ENCODE results near the gene MID2.
A peak's percentile ranks its signal among the peaks of the same experiment; 100 is the strongest.
"Not testable (repeated sequence)": the region's sequence is repeated elsewhere in the genome, so short reads cannot be mapped to it uniquely, and the experiment has no call there.

Gene MID2

DNA sequence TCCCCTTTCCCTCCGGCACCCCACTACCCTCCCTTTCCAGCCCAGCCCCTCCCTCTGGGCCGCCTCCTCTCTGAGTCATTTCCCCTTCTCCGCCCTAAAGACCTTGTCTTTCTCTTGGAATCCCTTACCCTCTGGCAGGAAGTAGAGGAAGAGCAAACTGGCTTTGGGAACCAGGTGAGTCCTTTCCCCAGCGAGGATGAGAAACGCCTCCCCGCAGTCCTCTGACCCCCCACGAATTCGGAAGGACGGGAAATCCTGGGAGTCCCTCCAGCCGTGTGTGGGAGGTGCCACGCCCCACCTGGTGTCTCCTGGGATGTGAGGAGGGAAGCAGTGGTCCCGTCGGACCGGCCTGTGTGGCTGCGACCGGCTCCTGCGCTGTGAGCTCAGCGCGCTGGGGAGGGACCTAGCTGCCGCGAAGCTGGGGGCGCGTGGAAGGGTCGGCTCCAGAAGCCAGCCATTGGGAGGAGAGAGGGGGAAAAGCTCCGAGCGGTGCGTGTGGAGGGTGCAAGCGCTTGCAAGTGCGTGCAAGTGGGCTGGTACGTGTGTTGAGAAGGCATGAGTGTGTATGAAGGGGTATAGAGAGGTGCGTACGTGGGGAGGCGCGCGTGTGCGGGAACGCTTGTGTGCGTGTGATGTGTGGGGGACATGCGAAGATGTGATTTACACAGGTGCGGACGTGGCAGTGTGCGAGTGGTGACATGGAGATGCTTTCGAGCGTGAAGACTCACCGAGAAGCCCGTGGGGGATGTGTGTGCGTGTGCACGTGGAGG, 110.2 kb downstream of the MID2 start:
- peak overlapping the region; percentile 80 for H3K27ac ChIP-seq
- peak; percentile 2 for DNase-seq (ENCODE audit: low read depth, low spot score)

- peak overlapping the region; percentile 80 for H3K27ac ChIP-seq
- DNase-seq (ENCODE audit: low read depth, low spot score) = no peak
These were observed 110.7 kb downstream of the MID2 start for GRCh38 chrX:107936434-107936730.

DNA sequence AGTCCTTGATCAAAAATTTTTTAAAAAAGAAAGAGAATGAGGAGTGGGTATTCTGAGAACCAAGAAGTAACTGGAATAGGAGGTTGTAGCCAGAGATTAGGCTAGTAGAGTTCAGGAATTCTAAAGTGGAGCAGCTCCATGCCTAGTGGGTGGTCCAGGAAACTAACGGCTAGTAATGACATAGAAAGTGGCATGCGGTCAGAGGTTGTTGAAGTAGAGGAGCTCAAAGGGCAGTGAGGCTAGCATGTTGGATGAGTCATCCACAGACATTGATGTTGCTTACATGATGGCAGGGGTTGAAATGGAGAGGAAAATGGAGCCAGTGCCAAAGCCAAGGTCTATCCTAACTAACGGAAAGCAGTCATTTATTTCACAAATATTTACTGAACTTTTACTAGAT, 114.4 kb downstream of the MID2 start:
- H3K27ac ChIP-seq = no peak overlapping the region
- DNase-seq (ENCODE audit: low read depth, low spot score) = no peak

DNA sequence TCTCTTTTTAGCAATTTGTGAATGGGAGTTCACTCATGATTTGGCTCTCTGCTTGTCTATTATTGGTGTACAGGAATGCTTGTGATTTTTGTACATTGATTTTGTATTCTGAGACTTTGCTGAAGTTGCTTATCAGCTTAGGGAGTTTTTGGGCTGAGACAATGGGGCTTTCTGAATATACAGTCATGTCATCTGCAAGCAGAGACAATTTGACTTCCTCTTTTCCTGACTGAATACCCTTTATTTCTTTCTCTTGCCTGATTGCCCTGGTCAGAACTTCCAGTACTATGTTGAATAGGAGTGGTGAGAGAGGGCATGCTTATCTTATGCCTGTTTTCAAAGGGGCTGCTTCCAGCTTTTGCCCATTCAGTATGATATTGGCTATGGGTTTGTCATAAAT, 129.7 kb downstream of the MID2 start:
- not testable (repeated sequence) for DNase-seq (ENCODE audit: low read depth, low spot score); H3K27ac ChIP-seq

DNA sequence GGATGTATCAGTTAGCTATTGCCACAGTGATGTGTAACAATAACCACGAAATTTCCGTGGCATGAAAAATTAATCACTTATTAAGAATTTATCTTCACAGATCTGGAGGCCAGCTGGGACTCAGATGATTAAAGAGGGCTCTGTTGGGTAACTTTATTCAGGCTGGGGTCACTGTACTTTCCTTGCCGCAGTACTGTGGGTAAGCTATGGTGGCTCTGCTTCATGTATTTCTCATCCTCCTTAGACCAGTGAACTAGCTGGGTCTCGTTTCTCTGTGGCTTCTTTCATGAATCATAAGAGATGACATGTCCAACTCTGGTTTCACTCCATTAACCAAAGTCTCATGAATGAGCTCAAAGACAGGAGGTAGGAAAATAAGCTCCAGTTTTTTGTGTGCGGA, 143.0 kb downstream of the MID2 start:
- DNase-seq (ENCODE audit: low read depth, low spot score) = no peak
- no peak overlapping the region for H3K27ac ChIP-seq

DNA sequence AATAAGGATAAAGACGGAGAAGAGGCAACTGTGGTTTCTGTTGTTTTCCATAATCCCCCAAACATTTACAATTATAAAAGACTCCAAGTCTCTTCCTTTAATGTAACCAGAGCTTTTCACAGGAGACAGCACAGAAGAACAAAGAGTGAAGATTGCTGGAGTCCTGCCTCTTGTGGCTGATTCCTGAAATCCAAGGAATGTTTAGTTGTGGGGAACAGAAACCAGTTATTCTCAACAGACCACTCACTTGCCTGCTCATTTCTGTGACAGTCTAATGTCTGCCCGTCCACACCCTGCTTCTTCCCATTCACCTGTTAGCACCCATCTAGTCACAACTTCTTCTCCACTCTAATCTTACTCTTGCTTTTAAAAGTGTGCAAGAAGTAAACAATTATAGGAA, 144.4 kb downstream of the MID2 start:
- no peak overlapping the region for H3K27ac ChIP-seq
- DNase-seq (ENCODE audit: low read depth, low spot score) = no peak

DNA sequence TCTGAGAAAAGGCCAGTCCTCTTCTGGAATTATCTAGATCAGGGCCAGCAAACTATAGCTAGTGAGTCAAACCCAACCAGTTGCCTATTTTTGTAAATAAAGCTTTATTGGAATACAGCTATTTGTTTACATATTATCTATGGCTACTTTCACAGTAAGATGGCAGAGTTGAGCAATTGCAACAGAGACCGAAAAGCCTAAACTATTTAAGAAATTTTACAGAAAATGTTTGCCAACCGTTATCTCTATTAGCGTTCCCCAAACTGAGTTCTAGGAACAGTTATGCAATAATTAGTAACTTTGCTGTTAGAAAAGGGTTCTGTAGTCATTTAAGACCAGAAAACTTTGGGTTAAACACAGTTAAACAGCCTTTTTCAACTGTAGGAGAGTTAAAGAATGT, 146.0 kb downstream of the MID2 start:
- H3K27ac ChIP-seq = no peak overlapping the region
- DNase-seq (ENCODE audit: low read depth, low spot score) = no peak

Data from epithelial cell of prostate (primary cell).